CD4-positive, alpha-beta T cell (primary cell): ENCODE results near the gene RAB34. TPM values are rescaled to one million over a fixed set of nuclear protein-coding genes. Genes with fewer than 3 reads are reported as not detected.
"Not testable (repeated sequence)": the region's sequence is repeated elsewhere in the genome, so short reads cannot be mapped to it uniquely, and the experiment has no call there.

ENCODE experiments used
- ATAC-seq: fragments of 200-7000 bp; cut with Tn5 transposase; one replicate; pipeline ENCODE4 v1.10.0; 2022; ENCODE audit warnings: mild to moderate bottlenecking; ENCODE audit not compliant: poor library complexity
- CTCF ChIA-PET: fragments of 350-600 bp; sonication (Branson Sonifier 250); formaldehyde crosslinking; loops from one replicate; lab custom pipeline; 2021; ENCODE audit warnings: antibody characterized with exemption, inconsistent platforms; lab: Charles Lee
- POLR2A ChIA-PET: fragments of 350-600 bp; sonication (Branson Sonifier 250); formaldehyde crosslinking; loops from one replicate; lab custom pipeline; 2021; ENCODE audit warnings: antibody characterized with exemption, inconsistent platforms; lab: Charles Lee
- DNase-seq, 14 experiments: peaks; one replicate each; pipeline ENCODE4 v3.0.0-alpha.2; 2013 to 2020; ENCODE audit warnings: mixed read lengths in 2 of 14
- H3K27ac ChIP-seq, 2 donors: one replicate each; pipeline versions ENCODE4 v1.5.1 to v1.7.0; 2013; ENCODE audit warnings: low read length in 2 of 2, low read depth in 1 of 2, mild to moderate bottlenecking in 1 of 2
- H3K27me3 ChIP-seq, 2 experiments: 1 replicate in 1 of 2; 2 replicates in 1 of 2; pipeline versions ENCODE4 v1.6.1 to v1.7.0; 2013; ENCODE audit warnings: low read length in 2 of 2, control low read depth in 1 of 2, mild to moderate bottlenecking in 1 of 2, moderate library complexity in 1 of 2; ENCODE audit not compliant: insufficient read depth in 2 of 2, control insufficient read depth in 1 of 2
- H3K36me3 ChIP-seq: one replicate; pipeline ENCODE4 v1.6.1; 2013; ENCODE audit warnings: low read length, control low read depth; ENCODE audit not compliant: insufficient read depth
- H3K4me1 ChIP-seq: one replicate; pipeline ENCODE4 v1.6.1; 2013; ENCODE audit warnings: low read length, control low read depth; ENCODE audit not compliant: insufficient read depth
- H3K4me3 ChIP-seq: one replicate; pipeline ENCODE4 v1.5.1; 2013; ENCODE audit warnings: mild to moderate bottlenecking, low read length, moderate library complexity
- H3K9me3 ChIP-seq, 2 experiments: 1 replicate in 1 of 2; 2 replicates in 1 of 2; pipeline versions ENCODE4 v1.6.1 to v1.7.0; 2013; ENCODE audit warnings: low read length in 2 of 2, mild to moderate bottlenecking in 2 of 2, control low read depth in 1 of 2, moderate library complexity in 1 of 2; ENCODE audit not compliant: control insufficient read depth in 1 of 2, insufficient read depth in 1 of 2
- H3K27ac Mint-ChIP-seq: one replicate; pipeline ENCODE4 v1.8.0; 2020; ENCODE audit warnings: mixed read lengths
- H3K27me3 Mint-ChIP-seq: one replicate; pipeline ENCODE4 v1.8.0; 2021; ENCODE audit warnings: mixed read lengths
- H3K36me3 Mint-ChIP-seq: one replicate; pipeline ENCODE4 v1.8.0; 2021; ENCODE audit warnings: low read depth, mixed read lengths
- H3K4me1 Mint-ChIP-seq: one replicate; pipeline ENCODE4 v1.8.0; 2021; ENCODE audit warnings: low read depth, mixed read lengths
- H3K4me3 Mint-ChIP-seq: one replicate; pipeline ENCODE4 v1.8.0; 2020; ENCODE audit warnings: mild to moderate bottlenecking, mixed read lengths
- H3K9me3 Mint-ChIP-seq: one replicate; pipeline ENCODE4 v1.8.0; 2020; ENCODE audit warnings: mixed read lengths
- CTCF ChIP-seq: fragments of 200-600 bp; IDR thresholded peaks from one replicate; pipeline ENCODE4 v1.8.0; 2022; ENCODE audit warnings: antibody characterized with exemption, mild to moderate bottlenecking
- intact Hi-C, 2 experiments: fragments of 100-400 bp; cut with DNase I in 1 of 2; cut with micrococcal nuclease in 1 of 2; formaldehyde crosslinking; loops; one replicate each; pipeline versions ENCODE4 v1.15.1 to v1.9.0; 2023 to 2025; cut with DNase I, micrococcal nuclease
- total RNA-seq, 174 experiments: library from RNA in 2 of 174; stranded (reverse) in 2 of 174; gene quantifications; one replicate each; pipeline ENCODE4 v1.2.3 and lab custom pipeline; 2021 to 2026

Gene RAB34
- total RNA-seq, 2 experiments from 2014 or later = 20.7 to 21.3 TPM

- Mint-ChIP-seq H3K4me3 (peak overlapping the region; percentile 17), H3K27ac (peak overlapping the region; percentile 52), H3K9me3 (no peaks in the 10 kb centered on the region), H3K36me3 (peaks cover 5% of the 10 kb centered on the region), H3K4me1 (peaks cover 12% of the 10 kb centered on the region), H3K27me3 (no peaks in the 10 kb centered on the region)
- TF ChIP-seq CTCF = no peak
- peak in 5 of 14 experiments; percentile 36 to 90 (median 43) for DNase-seq
- no peaks in the 10 kb centered on the region for H3K9me3 ChIP-seq
- no peaks in the 10 kb centered on the region for H3K36me3 ChIP-seq
- no peaks in the 10 kb centered on the region for H3K27me3 ChIP-seq
- peak; percentile 63 for ATAC-seq
- H3K4me3 ChIP-seq = no peak overlapping the region
- H3K27ac ChIP-seq = no peak overlapping the region
- ChIA-PET POLR2A (interaction anchor here (1.1 to 1.3 kb wide), 2 partner anchors 10 to 13 kb away, joined by 3 read pairs; no protein-coding TSS in a partner anchor), CTCF (interaction anchor here (1.2 to 1.3 kb wide), 2 partner anchors 11 to 12 kb away, joined by 4 read pairs; no protein-coding TSS in a partner anchor)
- intact Hi-C loops = no loop called here
- H3K4me1 ChIP-seq = peaks cover 36% of the 10 kb centered on the region
Observed at GRCh38 chr17:28738680-28739384, 21.2 kb upstream of the RAB34 start.

DNA sequence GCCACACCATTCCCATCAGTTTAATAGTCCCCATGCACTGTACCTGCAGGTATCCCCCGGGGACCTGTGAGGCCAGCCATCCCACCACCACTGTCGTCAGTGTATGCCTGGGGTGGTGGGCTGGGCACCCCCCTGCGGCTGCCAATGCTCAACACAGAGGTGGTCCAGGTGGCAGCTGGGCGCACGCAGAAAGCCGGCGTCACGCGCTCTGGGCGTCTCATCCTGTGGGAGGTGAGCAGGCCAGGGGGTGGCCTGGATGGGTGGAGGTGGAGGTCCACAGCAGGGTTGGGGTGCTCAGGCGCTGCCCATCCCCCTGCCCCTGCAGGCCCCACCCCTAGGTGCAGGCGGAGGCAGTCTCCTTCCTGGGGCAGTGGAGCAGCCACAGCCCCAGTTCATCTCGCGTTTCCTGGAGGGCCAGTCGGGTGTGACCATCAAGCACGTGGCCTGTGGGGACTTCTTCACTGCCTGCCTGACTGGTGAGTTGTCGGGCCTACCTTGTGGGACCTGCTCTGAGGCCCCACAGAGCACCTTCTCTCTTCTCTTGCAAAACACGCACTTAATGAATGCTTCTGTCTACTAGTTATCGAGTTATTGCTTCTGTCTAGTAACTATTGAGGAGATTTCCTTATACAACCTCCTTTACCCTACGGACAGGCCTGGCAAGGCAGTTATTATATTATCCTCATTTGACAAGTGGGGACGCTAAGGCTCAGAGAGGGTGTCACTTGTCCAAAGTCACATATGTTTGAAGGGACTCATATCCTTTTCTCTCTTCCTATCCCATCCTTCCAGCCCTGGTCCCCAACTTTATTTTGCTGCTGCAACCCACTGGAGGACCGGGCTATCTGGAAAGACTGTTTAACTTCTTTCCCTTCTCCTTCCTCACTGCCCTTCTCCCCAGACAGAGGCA is 20.4 kb upstream of the RAB34 start:
- H3K9me3 ChIP-seq = no peaks in the 10 kb centered on the region
- DNase-seq = no peak
- no peaks in the 10 kb centered on the region for H3K27me3 Mint-ChIP-seq
- H3K9me3 Mint-ChIP-seq = no peaks in the 10 kb centered on the region
- CTCF ChIA-PET = interaction anchor here (1.2 to 1.3 kb wide), 2 partner anchors 11 to 12 kb away, joined by 4 read pairs; no protein-coding TSS in a partner anchor
- peaks cover 12% of the 10 kb centered on the region for H3K4me1 Mint-ChIP-seq
- H3K4me1 ChIP-seq = peaks cover 29% of the 10 kb centered on the region
- no peak for ATAC-seq
- H3K4me3 Mint-ChIP-seq = peak overlapping the region; percentile 7
- no peaks in the 10 kb centered on the region for H3K36me3 ChIP-seq
- no peaks in the 10 kb centered on the region for H3K27me3 ChIP-seq
- peak overlapping the region; percentile 52 for H3K27ac Mint-ChIP-seq
- TF ChIP-seq CTCF = no peak
- intact Hi-C loops = no loop called here
- H3K4me3 ChIP-seq = no peak overlapping the region
- POLR2A ChIA-PET = interaction anchor here (1.1 kb wide), 1 partner anchor 9 kb away, joined by 3 read pairs; no protein-coding TSS in a partner anchor
- no peak overlapping the region for H3K27ac ChIP-seq
- H3K36me3 Mint-ChIP-seq = peaks cover 5% of the 10 kb centered on the region

- H3K9me3 Mint-ChIP-seq = no peaks in the 10 kb centered on the region
- no peak for TF ChIP-seq CTCF
- no peaks in the 10 kb centered on the region for H3K9me3 ChIP-seq
- no peak overlapping the region for H3K4me3 ChIP-seq
- no peak overlapping the region for H3K27ac Mint-ChIP-seq
- H3K4me1 ChIP-seq = peaks cover 26% of the 10 kb centered on the region
- POLR2A ChIA-PET = no interaction called here
- DNase-seq (no peak), ATAC-seq (no peak)
- H3K27ac ChIP-seq = no peak overlapping the region
- no peak overlapping the region for H3K4me3 Mint-ChIP-seq
- H3K27me3 ChIP-seq = no peaks in the 10 kb centered on the region
- no peaks in the 10 kb centered on the region for H3K36me3 ChIP-seq
- peaks cover 12% of the 10 kb centered on the region for H3K4me1 Mint-ChIP-seq
- no peaks in the 10 kb centered on the region for H3K27me3 Mint-ChIP-seq
- intact Hi-C loops = no loop called here
- H3K36me3 Mint-ChIP-seq = peaks cover 5% of the 10 kb centered on the region
- CTCF ChIA-PET = no interaction called here
Observed at GRCh38 chr17:28737316-28737715, 19.6 kb upstream of the RAB34 start.

DNA sequence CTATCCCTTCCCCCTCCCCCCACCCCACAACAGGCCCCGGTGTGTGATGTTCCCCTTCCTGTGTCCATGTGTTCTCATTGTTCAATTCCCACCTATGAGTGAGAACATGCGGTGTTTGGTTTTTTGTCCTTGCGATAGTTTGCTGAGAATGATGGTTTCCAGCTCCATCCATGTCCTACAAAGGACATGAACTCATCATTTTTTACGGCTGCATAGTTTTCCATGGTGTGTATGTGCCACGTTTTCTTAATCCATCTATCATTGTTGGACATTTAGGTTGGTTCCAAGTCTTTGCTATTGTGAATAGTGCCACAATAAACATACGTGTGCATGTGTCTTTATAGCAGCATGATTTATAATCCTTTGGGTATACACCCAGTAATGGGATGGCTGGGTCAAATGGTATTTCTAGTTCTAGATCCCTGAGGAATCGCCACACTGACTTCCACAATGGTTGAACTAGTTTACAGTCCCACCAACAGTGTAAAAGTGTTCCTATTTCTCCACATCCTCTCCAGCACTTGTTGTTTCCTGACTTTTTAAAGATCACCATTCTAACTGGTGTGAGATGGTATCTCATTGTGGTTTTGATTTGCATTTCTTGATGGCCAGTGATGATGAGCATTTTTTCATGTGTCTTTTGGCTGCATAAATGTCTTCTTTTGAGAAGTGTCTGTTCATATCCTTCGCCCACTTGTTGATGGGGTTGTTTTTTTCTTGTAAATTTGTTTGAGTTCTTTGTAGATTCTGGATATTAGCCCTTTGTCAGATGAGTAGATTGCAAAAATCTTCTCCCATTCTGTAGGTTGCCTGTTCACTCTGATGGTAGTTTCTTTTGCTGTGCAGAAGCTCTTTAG is 18.5 kb upstream of the RAB34 start:
- H3K27ac Mint-ChIP-seq, H3K27ac ChIP-seq, H3K27me3 ChIP-seq, H3K36me3 Mint-ChIP-seq, ATAC-seq, H3K9me3 ChIP-seq, H3K27me3 Mint-ChIP-seq, intact Hi-C loops, POLR2A ChIA-PET, H3K4me3 ChIP-seq, H3K4me3 Mint-ChIP-seq, DNase-seq, H3K36me3 ChIP-seq, H3K9me3 Mint-ChIP-seq: not testable (repeated sequence)
- H3K4me1 Mint-ChIP-seq = peaks cover 12% of the 10 kb centered on the region
- peaks cover 18% of the 10 kb centered on the region for H3K4me1 ChIP-seq
- CTCF ChIA-PET = interaction anchor here (0.9 to 2.2 kb wide), 3 partner anchors 9 to 27 kb away, joined by 3 to 7 read pairs (median 4); no protein-coding TSS in a partner anchor
